Erythroblast (primary cell): ENCODE measurements around the gene POFUT2.

Experiments
- DNase-seq, 2 experiments: peaks; one replicate each; lab custom pipeline; 2025; lab: John Stamatoyannopoulos, UW
- GATA1 ChIP-seq: IDR thresholded peaks from 2 replicates; pipeline ENCODE4 v1.6.1; 2011; ENCODE audit warnings: low read depth, mild to moderate bottlenecking, control low read depth, low read length, moderate library complexity
- POLR2A ChIP-seq: IDR thresholded peaks from 2 replicates; pipeline ENCODE4 v1.6.1; 2011; ENCODE audit warnings: mild to moderate bottlenecking, low read length

POFUT2 gene

DNA sequence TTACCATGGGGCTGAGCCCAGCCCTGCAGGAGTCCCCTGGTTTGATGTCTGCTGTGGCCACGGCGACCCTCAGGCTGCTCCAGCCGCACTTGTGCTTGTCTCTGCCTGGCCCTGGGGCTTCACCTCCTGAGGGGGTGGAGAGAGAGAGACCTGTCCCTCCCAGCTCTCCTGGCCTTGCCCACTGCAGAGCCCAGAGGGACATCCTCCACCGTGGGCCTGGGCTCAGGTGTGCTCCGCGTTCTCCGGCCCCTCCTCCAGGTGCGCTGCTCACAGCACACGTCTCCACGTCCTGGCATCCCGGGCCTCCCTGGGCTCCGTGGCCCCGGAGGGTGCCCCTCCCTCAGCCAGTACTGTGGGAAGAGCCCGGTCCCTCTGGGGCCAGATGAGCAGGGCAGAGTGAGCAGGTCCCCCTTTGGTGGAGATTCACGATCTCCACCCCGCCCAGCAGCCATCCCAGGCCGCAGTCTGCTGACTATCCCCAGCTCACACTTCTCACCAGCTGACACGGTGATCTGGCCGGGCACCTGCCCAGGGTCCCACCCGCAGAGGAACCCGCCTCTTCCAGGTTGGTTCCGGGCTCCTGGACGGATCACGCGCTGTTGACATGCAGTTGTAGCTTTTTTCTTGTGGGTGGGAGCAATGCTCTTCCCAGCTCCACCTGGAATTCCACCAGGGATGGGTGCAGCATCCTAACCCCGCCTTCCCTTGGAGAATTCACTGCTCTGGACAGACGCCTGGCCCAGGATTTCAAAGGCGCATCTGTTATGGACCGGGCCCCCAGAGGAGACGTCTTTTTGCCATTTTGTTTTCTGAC, 41.8 kb upstream of the POFUT2 start:
- TF ChIP-seq GATA1 = no peak
- no peak for TF ChIP-seq POLR2A
- no peak for DNase-seq

- TF ChIP-seq POLR2A (no peak), GATA1 (no peak)
- no peak for DNase-seq
Observed at GRCh38 chr21:45328198-45329091, 40.8 kb upstream of the POFUT2 start.

DNA sequence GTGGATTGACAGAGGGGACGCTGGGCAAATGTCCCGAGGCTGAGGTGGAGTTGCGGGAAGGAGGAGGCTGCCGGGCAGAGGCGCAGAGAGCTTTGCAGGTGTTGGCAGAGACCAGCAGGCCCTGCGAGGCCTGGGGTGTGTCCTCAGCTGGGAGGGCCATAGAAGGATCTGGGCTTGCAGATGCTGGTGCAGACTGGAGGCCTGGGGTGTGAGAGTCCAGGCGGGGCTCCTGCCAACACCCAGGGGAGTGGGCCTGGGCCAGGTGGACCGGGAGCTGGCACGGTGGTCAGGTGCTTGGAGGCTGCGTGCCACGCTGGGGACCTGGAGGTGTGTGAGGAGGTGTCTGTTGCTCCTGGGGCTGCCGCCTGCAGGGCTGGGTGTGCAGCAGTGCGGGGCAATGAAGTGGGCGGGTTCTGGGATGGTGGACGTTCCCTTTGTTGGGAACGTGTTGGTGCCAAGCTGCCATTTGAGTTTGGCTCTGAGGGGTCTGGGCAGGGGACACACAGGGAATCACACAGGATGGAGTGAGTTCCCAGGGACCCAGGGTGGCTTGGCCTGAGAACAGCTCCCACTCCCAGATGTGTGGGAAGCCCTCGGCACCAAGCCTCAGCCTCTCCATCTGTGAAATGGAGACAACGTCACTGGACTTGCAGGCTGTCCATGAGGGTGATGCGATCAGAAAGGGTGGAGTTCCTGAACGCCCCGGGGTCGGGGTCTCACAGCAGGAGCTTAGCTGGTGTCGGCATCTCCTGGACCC, 39.9 kb upstream of the POFUT2 start:
- DNase-seq = no peak
- TF ChIP-seq POLR2A (no peak), GATA1 (no peak)

- no peak for TF ChIP-seq GATA1
- TF ChIP-seq POLR2A = no peak
- no peak for DNase-seq
Observed at GRCh38 chr21:45326891-45327440, 39.3 kb upstream of the POFUT2 start.

GRCh38 chr21:45326169-45326851, 38.6 kb upstream of the POFUT2 start:
- DNase-seq = no peak
- no peak for TF ChIP-seq GATA1
- TF ChIP-seq POLR2A = no peak

GRCh38 chr21:45325206-45326168, 37.8 kb upstream of the POFUT2 start:
- no peak for DNase-seq
- TF ChIP-seq POLR2A (no peak), GATA1 (no peak)

- DNase-seq = no peak
- TF ChIP-seq GATA1 = no peak
- TF ChIP-seq POLR2A = no peak
Observed at GRCh38 chr21:45324489-45325205, 37.0 kb upstream of the POFUT2 start.

DNA sequence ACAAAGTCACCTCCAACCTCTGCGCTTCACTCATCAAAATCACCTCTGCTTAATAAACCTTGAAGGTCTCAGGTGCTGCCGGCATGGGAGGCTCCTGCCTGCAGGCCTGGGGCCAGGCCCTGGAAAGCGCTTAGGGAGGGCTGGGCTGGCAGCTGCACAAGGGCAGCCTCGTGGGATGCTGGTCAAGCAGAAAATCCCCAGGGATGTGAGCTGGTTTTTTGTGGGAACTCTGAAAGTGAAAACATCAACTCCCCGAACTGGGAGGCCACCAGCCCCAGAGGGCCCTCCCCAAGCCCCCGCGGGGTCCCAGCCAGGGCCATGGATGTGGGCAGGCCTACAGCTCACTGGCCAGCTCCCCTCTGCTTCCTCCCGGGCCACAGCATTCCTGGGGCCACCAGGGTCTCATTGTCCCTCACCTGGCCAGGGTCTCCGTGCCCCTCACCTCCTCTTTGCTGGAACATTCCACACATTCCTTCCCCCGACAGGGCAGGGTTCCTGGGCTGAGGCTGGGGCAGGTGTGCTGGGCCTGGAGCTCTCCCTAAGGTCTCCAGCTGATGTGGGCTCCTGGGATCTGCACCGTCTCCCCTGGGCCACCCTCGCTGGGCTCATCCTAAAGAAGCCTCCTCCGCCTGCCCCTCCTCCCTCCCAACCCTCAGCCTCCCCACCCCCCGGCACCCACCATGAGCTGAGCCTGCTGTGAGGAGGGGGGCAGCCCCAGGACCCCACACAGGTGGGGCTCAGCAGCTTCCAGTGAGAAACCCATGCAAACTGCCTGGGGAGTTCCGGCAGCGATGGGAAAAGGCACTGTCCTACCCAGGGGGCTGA, 36.0 kb upstream of the POFUT2 start:
- DNase-seq = no peak
- TF ChIP-seq POLR2A (no peak), GATA1 (no peak)

DNA sequence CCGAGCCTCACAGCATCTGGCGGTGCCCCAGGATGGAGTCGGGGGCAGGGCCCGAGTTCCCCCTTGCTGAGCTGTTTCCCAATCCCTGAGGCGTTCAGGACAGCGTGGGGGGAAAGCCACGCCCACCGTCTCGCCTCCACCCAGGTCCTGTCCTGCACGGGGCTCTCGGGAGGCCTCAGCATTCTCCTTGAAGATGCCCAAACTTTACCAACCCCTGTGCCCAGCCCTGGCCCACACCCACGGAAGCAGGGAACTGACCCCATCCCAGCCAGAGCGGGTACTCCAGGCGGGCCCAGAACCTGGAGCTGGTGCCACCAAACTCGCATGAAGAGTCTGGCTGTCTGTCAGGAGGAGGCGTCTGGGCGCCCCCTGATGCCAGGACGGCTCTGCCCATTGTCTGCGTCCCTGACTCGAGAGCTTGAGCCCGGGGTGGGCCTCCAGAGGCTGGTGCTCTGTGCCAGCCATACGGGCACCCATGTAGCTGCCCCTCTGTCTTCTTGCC, 35.3 kb upstream of the POFUT2 start:
- TF ChIP-seq GATA1 (no peak), POLR2A (no peak)
- no peak for DNase-seq
